Caco-2 (cell line): ENCODE measurements around the gene RGS7. TPM values are rescaled to one million over a fixed set of nuclear protein-coding genes. Genes with fewer than 3 reads are reported as not detected.

ENCODE experiments used
- BruUV-seq: library from RNA; stranded (reverse); fragments of 400-500 nt; replicated peaks from 2 replicates; lab custom pipeline; 2021; lab: Mats Ljungman, UMichigan
- CTCF ChIA-PET: fragments of 300-600 bp; sonication (Branson Sonifier 250); formaldehyde crosslinking; loops from one replicate; lab custom pipeline; 2022; ENCODE audit warnings: antibody characterized with exemption; lab: Charles Lee
- POLR2A ChIA-PET: fragments of 300-600 bp; sonication (Branson Sonifier 250); formaldehyde crosslinking; loops from one replicate; lab custom pipeline; 2022; ENCODE audit warnings: antibody characterized with exemption; lab: Charles Lee
- DNase-seq, 2 experiments: peaks; one replicate each; pipeline versions ENCODE4 v3.0.0 to v3.0.0-alpha.2; 2020 to 2022
- H3K27me3 ChIP-seq: replicated peaks from 2 replicates; pipeline ENCODE4 v1.6.0; 2011; ENCODE audit warnings: low read length; ENCODE audit not compliant: control insufficient read depth, insufficient read depth
- H3K36me3 ChIP-seq: 2 replicates; pipeline ENCODE4 v1.5.1; 2011; ENCODE audit warnings: low read length; ENCODE audit not compliant: control insufficient read depth, insufficient read depth
- H3K4me1 ChIP-seq: fragments of 250-450 bp; sonication (Bioruptor Pico); 2 replicates; pipeline ENCODE4 v1.5.1; 2020; ENCODE audit warnings: mild to moderate bottlenecking
- H3K4me3 ChIP-seq: 2 replicates; pipeline ENCODE4 v1.5.1; 2011; ENCODE audit warnings: low read depth, mild to moderate bottlenecking, control low read depth, low read length
- H3K9me3 ChIP-seq: fragments of 250-450 bp; sonication (Bioruptor Pico); 2 replicates; pipeline ENCODE4 v1.5.1; 2020; ENCODE audit warnings: mild to moderate bottlenecking, moderate library complexity
- H3K27ac Mint-ChIP-seq: one replicate; pipeline ENCODE4 v1.8.0; 2022; ENCODE audit warnings: mixed read lengths; ENCODE audit not compliant: unreplicated experiment
- H3K27me3 Mint-ChIP-seq: one replicate; pipeline ENCODE4 v1.8.0; 2022; ENCODE audit warnings: mixed read lengths; ENCODE audit not compliant: insufficient read depth, unreplicated experiment
- H3K36me3 Mint-ChIP-seq: one replicate; pipeline ENCODE4 v1.8.0; 2022; ENCODE audit warnings: mild to moderate bottlenecking, mixed read lengths; ENCODE audit not compliant: insufficient read depth, unreplicated experiment
- H3K4me1 Mint-ChIP-seq: one replicate; pipeline ENCODE4 v1.8.0; 2022; ENCODE audit warnings: low read depth, mixed read lengths; ENCODE audit not compliant: unreplicated experiment
- H3K4me3 Mint-ChIP-seq: one replicate; pipeline ENCODE4 v1.8.0; 2022; ENCODE audit warnings: mild to moderate bottlenecking, moderate library complexity, mixed read lengths; ENCODE audit not compliant: unreplicated experiment
- H3K9me3 Mint-ChIP-seq: one replicate; pipeline ENCODE4 v1.8.0; 2022; ENCODE audit warnings: mixed read lengths; ENCODE audit not compliant: unreplicated experiment
- CTCF ChIP-seq, 2 experiments: fragments of 200-600 bp in 1 of 2; IDR thresholded peaks; 1 replicate in 1 of 2; 2 replicates in 1 of 2; pipeline versions ENCODE4 v1.5.1 to v1.8.0; 2011 to 2022; ENCODE audit warnings: antibody characterized with exemption in 1 of 2, control low read depth in 1 of 2, inconsistent platforms in 1 of 2, low read depth in 1 of 2, low read length in 1 of 2, mild to moderate bottlenecking in 1 of 2, moderate library complexity in 1 of 2; ENCODE audit not compliant: insufficient read depth in 1 of 2, severe bottlenecking in 1 of 2, unreplicated experiment in 1 of 2
- intact Hi-C: fragments of 100-400 bp; cut with micrococcal nuclease; formaldehyde crosslinking; loops from one replicate; pipeline ENCODE4 v1.10.0; 2022; ENCODE audit not compliant: unreplicated experiment
- total RNA-seq: library from RNA; stranded (reverse); gene quantifications from 2 replicates; pipeline ENCODE4 v1.2.3, GENCODE V29; 2022

Gene RGS7
- total RNA-seq, 1 experiment from 2014 or later, result not detected

DNA sequence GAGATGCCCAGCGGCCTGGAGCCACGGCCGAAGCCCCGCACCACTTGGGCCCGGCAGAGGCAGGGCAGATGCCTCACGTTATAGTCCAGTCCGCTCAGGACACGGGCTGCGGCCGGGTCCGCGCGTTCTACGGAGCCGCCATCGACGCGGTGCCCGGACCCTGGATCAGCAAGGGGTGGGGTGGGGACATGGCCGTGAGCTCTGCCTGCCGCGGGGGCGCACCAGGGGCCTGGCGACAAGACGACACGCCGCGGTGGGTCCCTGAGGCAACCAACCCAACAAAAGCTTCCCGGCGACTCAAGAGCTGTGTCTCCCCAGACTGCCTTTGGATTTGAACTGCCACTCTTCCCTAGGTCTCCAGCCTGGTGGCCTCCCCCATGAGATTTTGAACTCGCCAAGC is 533.6 kb downstream of the RGS7 start:
- H3K4me3 ChIP-seq, result no peak overlapping the region
- intact Hi-C loops, result no loop called here
- H3K4me1 ChIP-seq, result no peaks in the 10 kb centered on the region
- no peaks in the 10 kb centered on the region for H3K9me3 ChIP-seq
- H3K9me3 Mint-ChIP-seq, result no peaks in the 10 kb centered on the region
- H3K27me3 ChIP-seq, result no peaks in the 10 kb centered on the region
- no peaks in the 10 kb centered on the region for H3K36me3 Mint-ChIP-seq
- H3K4me3 Mint-ChIP-seq, result no peak overlapping the region
- ChIA-PET POLR2A (no interaction called here), CTCF (no interaction called here)
- H3K27me3 Mint-ChIP-seq, result no peaks in the 10 kb centered on the region
- H3K36me3 ChIP-seq, result no peaks in the 10 kb centered on the region
- no peak overlapping the region for H3K27ac Mint-ChIP-seq
- DNase-seq, result no peak
- BruUV-seq, result no TSS peak
- no peak for TF ChIP-seq CTCF (IDR thresholded peaks at IDR 0.05; ENCODE audit: insufficient read depth in 1 of 2, low read depth in 1 of 2, low read length in 1 of 2, severe bottlenecking in 1 of 2, unreplicated experiment in 1 of 2)
- no peaks in the 10 kb centered on the region for H3K4me1 Mint-ChIP-seq

GRCh38 chr1:240821925-240822324 is 535.1 kb downstream of the RGS7 start:
- intact Hi-C loops, result no loop called here
- Histone ChIP-seq H3K27me3 (no peaks in the 10 kb centered on the region), H3K4me1 (no peaks in the 10 kb centered on the region), H3K36me3 (no peaks in the 10 kb centered on the region), H3K4me3 (no peak overlapping the region), H3K9me3 (no peaks in the 10 kb centered on the region)
- Mint-ChIP-seq H3K4me3 (no peak overlapping the region), H3K9me3 (no peaks in the 10 kb centered on the region), H3K4me1 (no peaks in the 10 kb centered on the region), H3K27ac (no peak overlapping the region), H3K36me3 (no peaks in the 10 kb centered on the region), H3K27me3 (no peaks in the 10 kb centered on the region)
- DNase-seq, result no peak
- no TSS peak for BruUV-seq
- ChIA-PET POLR2A (no interaction called here), CTCF (no interaction called here)
- TF ChIP-seq CTCF (IDR thresholded peaks at IDR 0.05; ENCODE audit: insufficient read depth in 1 of 2, low read depth in 1 of 2, low read length in 1 of 2, severe bottlenecking in 1 of 2, unreplicated experiment in 1 of 2), result no peak

DNA sequence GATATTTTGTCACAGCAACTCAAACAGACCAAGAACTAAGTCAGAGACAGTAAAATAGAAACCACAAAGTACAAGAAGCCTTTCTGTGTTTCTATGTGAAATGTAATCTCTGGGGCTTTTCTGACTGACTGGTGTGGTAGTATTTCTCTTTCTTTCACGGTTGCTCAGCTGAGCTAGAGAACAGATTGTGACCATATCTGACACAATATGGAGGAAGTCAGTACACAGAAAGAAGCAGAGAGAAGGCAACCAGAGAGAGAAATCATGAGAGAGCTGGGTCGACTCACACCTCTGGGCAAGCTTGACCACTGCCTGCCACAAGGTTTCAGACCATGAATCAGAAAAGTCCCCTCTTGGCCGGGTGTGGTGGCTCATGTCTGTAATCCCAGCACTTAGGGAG is 536.2 kb downstream of the RGS7 start:
- no peaks in the 10 kb centered on the region for H3K9me3 Mint-ChIP-seq
- no peak for DNase-seq
- Histone ChIP-seq H3K9me3 (no peaks in the 10 kb centered on the region), H3K36me3 (no peaks in the 10 kb centered on the region), H3K4me3 (no peak overlapping the region), H3K4me1 (no peaks in the 10 kb centered on the region), H3K27me3 (no peaks in the 10 kb centered on the region)
- no TSS peak for BruUV-seq
- no peak overlapping the region for H3K27ac Mint-ChIP-seq
- CTCF ChIA-PET, result no interaction called here
- H3K4me3 Mint-ChIP-seq, result no peak overlapping the region
- intact Hi-C loops, result no loop called here
- H3K4me1 Mint-ChIP-seq, result no peaks in the 10 kb centered on the region
- TF ChIP-seq CTCF (IDR thresholded peaks at IDR 0.05; ENCODE audit: insufficient read depth in 1 of 2, low read depth in 1 of 2, low read length in 1 of 2, severe bottlenecking in 1 of 2, unreplicated experiment in 1 of 2), result no peak
- no peaks in the 10 kb centered on the region for H3K36me3 Mint-ChIP-seq
- POLR2A ChIA-PET, result no interaction called here
- no peaks in the 10 kb centered on the region for H3K27me3 Mint-ChIP-seq
